A172 (cell line): Measurements from ENCODE around the gene PAGR1. TPM values are rescaled to one million over a fixed set of nuclear protein-coding genes. Genes with fewer than 3 reads are reported as not detected.
A peak's percentile ranks its signal among the peaks of the same experiment; 100 is the strongest.

ENCODE experiments used
- DNase-seq: peaks from one replicate; pipeline ENCODE4 v3.0.0-alpha.2; 2015; ENCODE audit warnings: low spot score
- total RNA-seq: library from RNA; depleted of rRNA; stranded (reverse); fragments of >200 nt; shearing (Covaris generic); gene quantifications from 2 replicates; pipeline ENCODE4 v1.2.3, GENCODE V29; 2014

The PAGR1 gene
- total RNA-seq, 1 experiment from 2014 or later, result 55.0 TPM

DNA sequence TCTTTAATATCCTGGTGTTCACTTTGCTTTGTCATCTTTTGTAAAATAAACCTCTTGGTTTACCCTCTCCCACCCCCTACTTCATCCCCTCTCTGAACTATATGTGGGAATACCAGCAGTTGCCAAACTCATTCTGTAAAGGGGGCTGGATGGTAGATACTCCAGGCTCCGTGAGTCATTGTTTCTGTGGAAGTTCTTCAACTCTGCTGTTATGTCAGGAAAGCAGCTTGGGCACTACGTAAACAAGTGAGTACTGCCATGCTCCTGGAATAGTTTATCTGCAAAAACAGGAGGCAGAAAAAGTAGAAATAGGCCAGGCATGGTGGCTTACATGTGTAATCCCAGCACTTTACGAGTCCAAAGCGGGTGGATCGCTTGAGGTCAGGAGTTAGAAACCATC, 21.9 kb downstream of the PAGR1 start:
- DNase-seq, result no peak

DNA sequence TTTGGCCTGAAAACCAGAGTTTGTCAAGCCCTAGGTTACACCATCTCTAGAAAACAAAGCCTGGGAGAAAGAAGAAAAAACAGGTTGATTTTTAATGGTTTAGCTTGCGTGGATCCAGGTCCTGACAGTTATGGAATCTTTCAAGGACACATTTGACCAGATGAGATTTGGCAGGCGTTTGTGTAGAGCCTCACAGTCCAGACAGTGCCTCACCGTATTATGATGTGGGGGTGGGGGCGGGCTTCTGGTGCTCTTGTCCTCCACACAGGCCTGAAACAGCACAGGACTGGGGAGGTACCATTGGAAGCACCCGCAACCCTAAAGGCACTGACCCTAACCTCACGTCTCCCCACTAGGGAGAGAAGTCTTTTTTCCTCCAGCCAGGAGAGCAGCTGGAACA, 23.9 kb downstream of the PAGR1 start:
- DNase-seq, result no peak

DNA sequence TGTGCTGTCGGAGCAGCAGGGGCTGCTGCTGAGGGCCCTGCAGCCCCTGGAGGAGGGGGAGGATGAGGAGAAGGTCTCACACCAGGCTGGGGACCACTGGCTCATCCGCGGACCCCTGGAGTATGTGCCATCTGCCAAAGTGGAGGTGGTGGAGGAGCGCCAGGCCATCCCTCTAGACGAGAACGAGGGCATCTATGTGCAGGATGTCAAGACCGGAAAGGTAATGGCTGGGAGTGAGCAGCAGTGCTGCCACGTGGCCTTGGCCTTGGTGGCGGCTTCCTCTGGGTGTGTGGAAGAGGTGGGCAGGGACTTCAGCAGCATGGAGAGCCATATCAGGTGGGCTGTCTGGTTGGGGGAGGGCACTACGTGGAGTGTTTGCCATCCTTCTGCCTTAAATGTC, 24.3 kb downstream of the PAGR1 start:
- DNase-seq, result no peak

DNA sequence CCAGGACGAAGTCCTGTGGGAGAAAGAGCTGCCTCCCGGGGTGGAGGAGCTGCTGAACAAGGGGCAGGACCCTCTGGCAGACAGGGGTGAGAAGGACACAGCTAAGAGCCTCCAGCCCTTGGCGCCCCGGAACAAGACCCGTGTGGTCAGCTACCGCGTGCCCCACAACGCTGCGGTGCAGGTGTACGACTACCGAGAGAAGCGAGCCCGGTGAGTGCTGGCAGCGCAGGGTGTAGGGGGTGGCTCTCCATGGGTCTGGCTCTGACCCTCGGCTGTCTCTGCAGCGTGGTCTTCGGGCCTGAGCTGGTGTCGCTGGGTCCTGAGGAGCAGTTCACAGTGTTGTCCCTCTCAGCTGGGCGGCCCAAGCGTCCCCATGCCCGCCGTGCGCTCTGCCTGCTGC, 25.7 kb downstream of the PAGR1 start:
- no peak for DNase-seq

DNA sequence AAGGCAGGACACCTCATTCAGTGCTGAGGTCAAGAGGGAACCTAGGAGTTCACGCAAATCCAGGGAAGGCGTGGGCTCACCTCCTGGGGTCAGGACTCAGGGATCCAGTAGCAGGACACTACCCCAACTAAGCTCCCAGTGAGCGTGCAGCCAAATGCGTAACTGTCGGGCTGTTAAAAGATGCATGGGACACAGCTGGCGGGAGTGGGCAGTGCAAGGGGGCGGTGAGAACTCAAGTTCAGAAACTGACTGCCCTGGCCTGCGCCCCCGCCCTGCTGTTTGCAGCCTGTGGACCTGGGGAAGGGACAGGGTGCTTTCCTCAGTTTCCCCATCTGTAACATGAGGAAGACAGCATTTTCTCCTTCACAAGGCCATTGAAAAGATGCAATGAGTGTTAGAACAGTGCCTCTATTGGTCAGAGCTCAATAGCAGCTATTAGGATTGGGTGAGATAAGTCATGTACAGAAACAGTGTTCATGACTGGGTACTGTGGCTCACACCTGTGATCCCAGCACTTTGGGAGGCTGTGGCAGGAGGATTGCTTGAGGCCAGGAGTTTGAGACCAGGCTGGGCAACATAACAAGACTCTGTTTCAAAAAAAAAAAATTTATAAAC, 26.9 kb downstream of the PAGR1 start:
- DNase-seq, result no peak

DNA sequence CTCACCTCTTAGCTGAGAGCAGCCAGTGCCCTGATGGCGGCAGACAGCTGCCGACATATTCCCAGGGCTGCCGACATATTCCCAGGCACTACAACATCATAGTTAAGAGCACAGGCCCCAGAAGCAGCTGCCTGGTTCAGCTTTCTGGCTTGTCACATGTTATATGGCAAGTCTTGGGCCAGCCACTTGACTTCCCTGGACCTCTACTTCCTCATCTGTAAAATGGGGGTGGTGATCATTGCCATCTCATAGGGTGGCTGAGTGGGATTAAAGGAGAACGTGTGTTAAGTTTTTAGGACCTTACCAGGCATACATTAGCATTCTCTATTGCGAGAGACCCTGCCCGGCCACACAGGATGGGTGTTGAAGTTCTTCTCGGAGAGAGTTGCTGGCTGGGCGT, 28.0 kb downstream of the PAGR1 start:
- DNase-seq, result no peak

DNA sequence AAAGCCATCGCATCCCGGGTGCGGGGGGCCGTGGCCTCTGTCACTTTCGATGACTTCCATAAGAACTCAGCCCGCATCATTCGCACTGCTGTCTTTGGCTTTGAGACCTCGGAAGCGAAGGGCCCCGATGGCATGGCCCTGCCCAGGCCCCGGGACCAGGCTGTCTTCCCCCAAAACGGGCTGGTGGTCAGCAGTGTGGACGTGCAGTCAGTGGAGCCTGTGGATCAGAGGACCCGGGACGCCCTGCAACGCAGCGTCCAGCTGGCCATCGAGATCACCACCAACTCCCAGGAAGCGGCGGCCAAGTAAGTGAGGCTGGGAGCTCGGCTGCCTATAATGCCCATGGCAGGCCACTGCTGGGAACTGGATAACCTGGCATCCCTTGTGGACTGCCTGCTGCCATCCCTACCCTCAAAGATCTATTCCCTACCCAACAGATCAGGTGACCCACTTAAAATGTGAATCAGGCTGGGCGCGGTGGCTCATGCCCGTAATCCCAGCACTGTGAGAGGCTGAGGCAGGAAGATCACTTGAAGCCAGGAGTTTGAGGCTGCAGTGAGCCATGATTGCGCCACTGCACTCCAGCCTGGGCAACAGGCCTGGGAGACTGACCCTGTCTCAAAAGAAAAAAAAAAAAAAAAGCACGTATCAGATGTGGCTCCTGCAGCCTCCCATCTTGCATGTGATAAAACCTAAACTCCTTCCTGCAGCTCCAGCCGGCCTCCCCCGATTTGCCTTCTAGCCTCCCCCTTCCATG, 28.8 kb downstream of the PAGR1 start:
- DNase-seq, result no peak

DNA sequence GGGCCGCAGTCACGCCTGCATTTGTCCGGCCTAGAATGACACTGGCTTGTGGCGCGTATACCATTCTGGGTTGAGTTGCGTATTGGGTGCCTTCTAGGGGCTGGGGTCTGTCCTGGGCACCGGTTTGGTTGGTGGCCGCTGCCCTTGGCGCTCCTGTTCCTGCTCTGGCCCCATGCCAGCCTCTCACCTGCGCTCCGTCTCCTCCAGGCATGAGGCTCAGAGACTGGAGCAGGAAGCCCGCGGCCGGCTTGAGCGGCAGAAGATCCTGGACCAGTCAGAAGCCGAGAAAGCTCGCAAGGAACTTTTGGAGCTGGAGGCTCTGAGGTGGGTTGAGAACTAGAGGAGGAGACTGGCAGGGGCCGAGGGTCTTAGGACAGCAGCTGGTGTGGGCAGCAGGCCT, 29.7 kb downstream of the PAGR1 start:
- no peak for DNase-seq

DNA sequence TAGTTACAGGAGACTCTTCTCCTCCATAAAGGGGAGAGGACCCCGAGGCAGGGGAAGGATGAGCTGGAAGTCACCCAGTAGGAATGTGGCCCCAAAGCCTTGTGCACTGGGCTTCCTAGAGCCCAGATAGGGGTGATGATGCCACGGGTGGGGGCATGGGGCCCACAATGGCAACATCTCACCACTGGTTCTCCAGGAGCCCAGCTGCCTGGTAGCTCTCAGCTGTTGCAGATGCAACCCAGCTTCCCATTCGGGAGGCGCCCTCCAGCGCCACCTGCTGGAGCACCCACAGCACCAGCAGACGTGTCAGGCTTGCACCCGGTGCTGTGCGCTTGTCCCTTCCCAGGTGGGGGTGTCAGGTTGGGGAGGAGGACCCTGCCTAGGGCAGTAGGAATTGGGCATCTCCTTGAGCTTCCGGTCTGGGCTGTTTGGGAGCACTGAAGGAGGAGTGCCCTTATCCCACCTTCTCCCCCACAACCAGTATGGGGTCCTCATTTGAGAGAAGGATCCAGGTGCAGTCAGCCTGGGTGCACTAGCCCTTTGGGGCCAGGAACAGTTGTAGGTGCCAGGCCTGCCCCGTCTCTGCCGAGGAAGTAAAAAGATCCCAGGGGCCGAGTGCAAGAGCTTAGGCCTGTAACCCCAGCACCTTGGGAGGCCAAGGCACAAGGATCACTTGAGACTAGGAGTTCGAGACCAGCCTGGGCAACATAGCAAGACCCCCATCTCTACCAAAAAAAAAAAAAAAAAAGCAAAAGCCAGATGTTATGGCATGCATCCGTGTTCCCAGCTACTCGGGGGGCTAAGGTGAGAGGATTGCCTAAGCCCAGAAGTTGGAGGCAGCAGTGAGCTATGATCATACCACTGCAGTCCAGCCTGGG, 32.7 kb downstream of the PAGR1 start:
- peak; percentile 64 for DNase-seq

DNA sequence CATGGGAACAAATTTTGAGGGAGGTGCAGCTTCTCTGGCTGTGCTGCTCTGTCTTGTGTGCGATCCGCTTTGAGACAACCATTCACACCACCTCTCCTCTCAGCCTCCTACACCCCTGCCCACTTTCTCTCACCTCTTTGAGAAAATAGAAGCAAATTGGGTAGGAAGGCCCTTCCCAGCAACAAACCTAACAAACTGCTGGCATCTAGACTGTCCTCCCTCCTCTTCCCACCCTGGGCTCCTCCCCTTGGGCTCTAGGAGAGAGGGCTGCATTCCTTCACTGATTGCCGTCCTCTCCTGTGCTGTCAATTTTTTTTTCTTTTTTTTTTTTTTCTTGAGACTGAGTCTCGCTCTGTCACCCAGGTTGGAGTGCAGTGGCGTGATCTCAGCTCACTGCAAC, 33.6 kb downstream of the PAGR1 start:
- DNase-seq, result no peak

DNA sequence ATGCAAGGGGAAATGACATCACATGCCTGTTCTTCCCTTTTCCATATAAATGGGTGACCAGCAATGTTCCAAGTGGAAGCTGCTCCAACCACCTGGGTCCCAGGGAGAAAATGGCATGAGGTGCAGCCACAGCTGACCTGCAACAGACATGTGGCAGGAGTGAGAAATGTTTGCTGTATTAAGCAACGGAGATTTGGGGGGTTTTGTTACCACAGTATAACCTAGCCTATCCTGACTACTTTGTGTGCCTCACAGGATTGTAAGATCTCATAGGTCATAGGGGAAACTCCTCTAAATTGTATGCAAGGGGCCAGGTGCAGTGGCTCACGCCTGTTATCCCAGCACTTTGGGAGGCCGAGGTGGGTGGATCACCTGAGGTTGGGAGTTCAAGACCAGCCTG, 35.0 kb downstream of the PAGR1 start:
- DNase-seq, result no peak

DNA sequence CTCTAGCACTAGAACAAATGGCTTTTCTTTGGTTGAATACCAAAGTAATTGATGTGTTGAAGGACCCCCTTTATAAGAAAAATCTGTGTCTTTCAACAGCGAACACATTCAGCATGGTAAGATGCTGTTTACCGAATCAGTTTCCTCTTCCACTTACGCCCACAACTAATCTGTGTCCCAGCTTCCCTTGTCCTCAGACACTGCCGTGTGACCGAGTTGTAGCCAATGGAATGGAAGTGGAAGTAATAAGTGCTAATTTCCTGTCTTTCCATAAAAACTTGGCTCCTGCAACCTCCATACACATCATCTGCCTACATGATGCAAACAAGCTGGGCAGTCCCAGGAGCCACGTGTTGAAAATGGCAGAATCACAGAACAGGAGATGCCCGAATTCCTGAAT, 36.7 kb downstream of the PAGR1 start:
- no peak for DNase-seq

DNA sequence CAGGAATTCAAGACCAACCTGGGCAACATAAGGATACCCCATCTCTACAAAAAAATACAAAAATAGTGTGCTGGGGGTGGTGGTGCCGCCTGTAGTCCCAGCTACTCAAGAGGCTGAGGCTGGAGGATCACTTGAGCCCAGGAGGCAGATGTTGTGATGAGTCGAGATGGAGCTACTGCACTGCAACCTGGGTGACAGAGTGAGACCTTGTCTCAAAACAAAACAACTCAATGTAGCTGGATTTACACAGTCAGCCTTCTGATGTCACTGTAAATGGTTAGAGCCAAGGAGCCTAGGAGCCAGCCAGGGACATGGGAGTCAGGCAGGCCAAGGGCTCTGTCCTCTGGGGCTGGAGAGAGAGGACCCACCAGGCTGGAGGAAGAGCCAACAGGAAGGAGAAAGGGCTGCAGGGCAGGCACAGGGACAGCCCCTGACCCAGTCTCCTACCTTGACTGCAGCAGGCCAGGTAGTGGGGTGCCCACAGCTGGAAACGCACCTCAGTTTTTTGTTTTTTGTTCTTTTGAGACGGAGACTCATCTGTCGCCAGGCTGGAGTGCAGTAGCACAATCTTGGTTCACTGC, 38.7 kb downstream of the PAGR1 start:
- DNase-seq, result no peak

DNA sequence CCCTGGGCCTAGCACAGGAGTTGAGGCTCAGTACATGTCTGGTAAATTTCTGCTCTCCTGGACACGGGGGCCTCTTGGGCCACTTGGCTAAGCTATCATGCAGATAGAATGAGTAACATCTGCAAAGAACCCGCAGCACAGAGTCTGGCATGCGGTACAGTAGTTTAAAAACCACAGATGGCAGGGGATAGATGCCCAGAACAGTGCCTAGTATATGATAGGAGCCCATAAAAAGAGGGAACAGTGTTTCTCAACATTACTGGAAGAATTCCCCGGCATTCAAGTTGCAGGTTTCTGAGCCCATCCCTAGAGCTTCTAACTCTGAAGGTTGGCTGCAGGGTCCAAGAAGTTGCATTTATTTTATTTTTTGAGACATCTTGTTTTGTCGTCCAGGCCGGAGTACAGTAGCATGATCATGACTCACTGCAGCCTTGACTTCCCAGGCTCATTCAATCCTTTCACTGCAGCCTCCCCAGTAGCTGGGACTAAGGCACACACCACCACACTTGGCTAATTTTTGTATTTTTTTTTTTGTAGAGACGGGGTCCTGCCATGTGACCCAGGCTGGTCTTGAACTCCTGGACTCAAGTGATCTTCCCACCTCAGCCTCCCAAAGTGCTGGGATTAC, 41.3 kb downstream of the PAGR1 start:
- peak; percentile 29 for DNase-seq

DNA sequence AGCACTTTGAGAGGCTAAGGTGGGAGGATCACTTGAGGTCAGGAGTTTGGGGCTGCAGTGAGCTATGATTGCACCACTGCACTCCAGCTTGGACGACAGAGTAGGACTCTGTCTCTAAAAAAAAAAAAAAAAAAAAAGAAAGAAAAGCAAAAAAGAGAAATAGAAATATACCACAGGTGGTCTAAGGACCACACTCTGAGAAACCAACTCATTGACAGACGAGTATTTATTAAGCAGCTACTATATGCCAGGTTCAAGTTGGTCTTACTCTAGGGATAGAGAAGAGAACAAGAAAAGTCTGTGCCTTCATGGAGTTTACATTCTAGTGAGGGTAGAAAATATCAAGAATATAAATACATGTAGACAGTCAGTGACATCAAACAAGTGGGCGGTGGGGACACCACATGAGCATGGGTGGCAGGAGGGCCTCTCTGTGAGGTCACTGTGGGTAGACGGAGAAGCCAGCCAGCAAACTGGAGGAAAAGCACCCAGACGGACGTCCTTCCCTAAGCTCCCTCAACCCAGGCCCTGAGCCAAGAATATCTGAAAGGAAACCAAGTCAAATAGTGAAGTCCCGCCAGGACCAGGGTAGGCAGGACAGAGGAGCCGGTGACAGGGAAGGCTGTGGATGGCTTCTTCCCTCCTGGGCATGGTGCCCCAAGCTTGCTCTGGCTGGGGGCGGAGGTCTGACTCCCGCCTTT, 42.3 kb downstream of the PAGR1 start:
- no peak for DNase-seq

DNA sequence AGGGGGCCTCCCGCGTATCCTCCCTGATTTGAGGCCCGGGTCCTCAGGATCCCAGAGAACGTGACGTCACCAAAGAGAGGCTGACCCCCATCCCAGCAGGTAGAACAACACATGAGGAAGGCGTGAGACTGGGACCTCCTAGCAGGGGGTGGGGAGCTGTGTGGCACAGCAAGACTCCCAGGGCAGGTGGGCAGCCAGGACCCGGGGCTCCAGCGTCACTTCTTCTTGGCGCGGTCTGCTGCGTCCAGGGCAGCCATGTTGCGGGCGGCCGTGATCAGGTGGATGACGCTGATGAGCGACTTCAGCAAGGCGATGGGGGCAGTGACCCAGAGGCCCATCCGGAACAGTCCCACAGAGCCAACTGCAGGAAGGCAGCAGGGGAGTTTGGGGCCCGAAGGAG, 43.0 kb downstream of the PAGR1 start:
- DNase-seq, result no peak

DNA sequence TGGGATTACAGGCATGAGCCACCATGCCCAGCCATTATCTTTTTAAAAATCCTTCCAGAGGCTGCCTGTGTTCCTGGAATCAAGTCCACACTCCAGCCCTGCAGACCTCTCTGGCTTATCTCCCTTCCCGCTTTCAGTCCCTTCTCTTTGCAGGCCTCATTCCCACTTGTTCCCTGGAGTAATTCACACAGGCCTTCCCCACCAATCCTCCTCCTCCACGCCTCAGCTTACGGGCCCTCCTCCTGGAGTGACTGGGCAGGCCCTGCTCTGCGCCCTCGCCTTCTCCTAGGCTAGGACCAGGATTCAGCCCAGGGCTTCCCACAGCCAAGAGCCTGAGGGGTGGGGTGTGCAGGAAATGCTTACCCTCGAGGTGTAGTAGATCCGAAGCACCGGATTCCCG, 44.3 kb downstream of the PAGR1 start:
- no peak for DNase-seq

DNA sequence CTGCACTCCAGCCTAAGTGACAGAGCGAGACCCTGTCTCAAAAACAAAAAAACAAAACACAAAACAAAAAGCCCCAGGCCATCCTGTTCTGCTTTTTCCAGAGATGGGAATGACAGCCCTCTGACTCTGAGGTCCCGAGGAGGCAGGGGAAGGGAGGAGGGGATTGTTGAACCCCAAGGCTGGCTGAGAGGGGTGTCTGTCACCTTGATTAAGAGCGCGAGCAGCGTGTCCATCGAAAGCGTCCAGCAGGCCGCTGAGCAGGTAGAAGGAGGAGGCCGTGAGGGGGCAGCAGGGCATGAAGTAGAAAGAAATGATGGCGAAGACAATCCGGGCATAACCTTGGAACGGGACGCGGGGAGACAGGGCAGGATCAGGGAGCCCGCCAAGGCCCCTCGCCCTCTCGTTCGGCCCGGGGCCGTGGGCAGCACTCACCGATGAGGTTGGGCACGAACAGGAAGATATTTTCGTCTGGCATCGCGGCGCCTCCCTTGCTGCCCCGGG, 46.5 kb downstream of the PAGR1 start:
- DNase-seq, result peak; percentile 30

DNA sequence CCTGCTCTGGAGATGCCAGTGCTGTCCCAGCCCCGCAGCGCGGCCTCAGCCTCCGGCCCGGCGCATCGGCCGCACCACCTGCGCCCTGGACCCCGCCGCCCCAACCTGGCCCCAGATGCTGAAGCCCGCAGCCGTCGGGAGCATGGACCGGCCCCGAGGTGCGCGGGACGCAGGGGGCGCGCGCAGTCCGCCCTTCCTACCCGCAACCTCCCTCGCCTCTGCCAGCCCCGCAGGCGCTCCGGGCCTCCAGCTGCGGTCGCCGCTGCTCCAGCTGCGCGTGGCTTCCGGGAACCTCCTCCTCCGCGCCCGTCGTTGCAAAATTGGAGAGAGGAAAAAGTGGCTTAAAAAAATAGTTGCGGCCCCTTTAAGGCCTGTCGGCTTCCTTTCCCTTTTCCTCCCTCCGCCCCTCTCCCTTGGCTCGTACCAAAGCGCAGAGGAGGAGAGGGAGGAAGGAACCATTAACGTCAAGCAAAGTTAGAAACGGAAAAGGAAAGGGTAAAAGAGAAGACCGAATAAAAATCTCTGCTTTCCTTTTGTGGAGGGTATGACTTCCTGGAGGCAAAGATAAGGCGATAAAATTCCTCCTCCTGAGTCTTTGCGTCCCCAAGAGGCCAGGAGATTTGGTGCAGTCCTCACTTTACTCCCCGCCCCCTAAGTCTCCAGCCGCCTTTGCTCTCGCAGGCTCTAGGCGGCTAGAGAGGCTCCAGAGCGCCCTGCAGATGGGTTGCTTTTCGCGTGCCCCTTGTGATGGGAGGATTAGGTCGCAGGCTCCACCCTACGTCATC, 47.1 kb downstream of the PAGR1 start, which contains the start of gene CDIPT:
TSS of gene CDIPT (minus strand) at position 343 of the 785 bp plus-strand sequence. CDS start 369 bp downstream, outside the sequence.
- DNase-seq, result peak; percentile 96

DNA sequence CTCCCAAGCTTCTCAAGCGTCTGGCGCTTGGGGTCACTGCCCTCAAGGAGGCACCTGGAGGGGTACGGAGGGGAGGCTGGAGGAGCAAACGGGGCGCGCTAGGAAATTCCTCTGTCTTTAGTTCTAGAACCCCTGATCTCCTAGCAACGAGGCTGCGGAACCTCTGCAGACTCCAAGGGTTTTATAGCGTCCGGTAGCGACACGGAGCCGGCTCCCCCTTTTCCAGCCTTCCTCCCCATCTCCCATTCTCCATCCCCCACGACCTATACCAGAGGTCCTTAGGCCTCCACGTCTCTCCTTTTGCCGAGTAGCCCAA, 47.7 kb downstream of the PAGR1 start:
- DNase-seq, result no peak
